HG02938 (cell line): ENCODE data around the gene MAP3K12.
"Not testable (repeated sequence)": the region's sequence is repeated elsewhere in the genome, so short reads cannot be mapped to it uniquely, and the experiment has no call there.

Experiments used
- ATAC-seq: cut with Tn5 transposase; IDR thresholded peaks from one replicate; pipeline ENCODE4 v1.9.1; 2021; ENCODE audit warnings: mild to moderate bottlenecking, moderate library complexity; ENCODE audit not compliant: unreplicated experiment

The MAP3K12 gene, protein sequence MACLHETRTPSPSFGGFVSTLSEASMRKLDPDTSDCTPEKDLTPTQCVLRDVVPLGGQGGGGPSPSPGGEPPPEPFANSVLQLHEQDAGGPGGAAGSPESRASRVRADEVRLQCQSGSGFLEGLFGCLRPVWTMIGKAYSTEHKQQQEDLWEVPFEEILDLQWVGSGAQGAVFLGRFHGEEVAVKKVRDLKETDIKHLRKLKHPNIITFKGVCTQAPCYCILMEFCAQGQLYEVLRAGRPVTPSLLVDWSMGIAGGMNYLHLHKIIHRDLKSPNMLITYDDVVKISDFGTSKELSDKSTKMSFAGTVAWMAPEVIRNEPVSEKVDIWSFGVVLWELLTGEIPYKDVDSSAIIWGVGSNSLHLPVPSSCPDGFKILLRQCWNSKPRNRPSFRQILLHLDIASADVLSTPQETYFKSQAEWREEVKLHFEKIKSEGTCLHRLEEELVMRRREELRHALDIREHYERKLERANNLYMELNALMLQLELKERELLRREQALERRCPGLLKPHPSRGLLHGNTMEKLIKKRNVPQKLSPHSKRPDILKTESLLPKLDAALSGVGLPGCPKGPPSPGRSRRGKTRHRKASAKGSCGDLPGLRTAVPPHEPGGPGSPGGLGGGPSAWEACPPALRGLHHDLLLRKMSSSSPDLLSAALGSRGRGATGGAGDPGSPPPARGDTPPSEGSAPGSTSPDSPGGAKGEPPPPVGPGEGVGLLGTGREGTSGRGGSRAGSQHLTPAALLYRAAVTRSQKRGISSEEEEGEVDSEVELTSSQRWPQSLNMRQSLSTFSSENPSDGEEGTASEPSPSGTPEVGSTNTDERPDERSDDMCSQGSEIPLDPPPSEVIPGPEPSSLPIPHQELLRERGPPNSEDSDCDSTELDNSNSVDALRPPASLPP

DNA sequence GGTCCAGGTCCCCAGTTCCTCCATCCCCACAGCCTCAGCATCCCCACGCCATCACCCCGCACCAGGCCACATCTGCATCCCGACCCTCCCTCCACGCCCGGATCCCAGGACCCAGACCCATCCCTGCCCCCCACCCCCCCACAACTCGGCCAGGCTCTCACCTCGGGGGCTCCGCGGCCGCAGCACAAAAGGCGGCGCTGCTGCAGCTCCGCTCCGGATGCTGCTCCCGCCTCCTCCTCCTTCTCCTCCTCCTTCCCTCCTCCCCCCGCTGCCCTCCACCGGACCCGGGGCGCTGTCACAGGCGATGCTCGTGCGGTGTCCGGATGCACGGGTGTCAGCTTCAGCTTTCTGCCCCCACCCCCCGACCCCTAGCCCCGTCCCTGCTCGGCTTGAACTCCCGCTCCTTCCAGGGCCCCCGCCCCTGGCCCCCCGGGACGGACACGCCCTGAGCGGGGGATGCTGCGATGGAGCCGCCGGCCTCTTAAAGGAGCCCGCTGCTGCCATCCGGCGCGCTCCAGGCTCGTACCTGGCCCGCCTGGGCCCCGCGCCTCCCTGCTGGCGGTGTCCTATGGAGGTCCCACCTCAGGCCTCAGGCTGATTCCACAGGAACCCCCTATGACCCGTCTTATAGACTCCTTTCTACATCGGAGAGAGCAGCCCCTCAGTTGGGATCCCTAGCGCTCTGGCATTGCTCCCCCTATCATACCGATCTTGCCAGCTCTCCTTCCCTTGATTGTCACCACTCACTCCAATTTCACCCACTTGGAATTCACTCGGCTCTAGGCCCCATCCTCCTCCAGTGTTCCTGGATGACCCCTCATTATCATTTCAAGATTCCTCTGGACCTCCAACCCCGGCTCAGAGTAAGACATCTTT, at the start of gene MAP3K12:
TSS of gene MAP3K12 (minus strand) at position 193 of the 876 bp plus-strand sequence. CDS start 12,067 bp downstream, outside the sequence.
- ATAC-seq: no peak

DNA sequence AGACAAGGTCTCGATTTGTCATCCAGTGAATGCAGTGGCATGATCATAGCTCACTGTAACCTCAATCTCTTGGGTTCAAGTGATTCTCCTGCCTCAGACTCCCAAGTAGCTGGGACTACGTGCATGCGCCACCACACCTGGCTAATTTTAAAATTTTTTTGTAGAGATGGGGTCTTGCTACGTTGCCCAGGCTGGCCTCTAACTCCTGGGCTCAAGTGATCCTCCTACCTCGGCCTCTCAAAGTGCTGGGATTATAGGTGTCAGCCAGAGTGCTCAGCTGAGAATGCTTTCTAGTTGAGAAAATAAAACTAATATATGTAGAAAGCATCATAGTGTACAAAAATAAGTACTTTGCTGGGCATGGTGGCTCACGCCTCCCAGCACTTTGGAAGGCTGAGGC, 49.1 kb upstream of the MAP3K12 start:
- ATAC-seq: not testable (repeated sequence)

DNA sequence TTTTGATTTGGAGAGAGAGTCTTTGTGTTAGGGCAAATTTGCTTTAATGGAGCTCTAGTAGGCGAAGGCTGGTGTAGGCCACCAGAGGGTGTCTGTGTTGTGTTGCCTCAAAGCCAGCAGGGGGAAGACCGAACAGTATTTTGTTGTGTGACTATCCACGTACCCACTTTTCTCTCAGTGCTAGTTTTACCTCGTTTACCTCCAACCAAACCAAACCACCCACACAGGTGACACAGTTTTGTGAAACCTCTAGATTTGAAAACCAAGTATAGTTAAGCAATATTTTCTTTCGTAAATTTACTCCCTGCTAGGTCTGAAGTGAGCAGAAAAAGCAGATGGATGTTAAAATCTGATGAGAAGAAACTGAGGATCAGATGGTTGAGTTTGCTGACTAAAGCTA, 44.3 kb upstream of the MAP3K12 start:
- no peak for ATAC-seq

DNA sequence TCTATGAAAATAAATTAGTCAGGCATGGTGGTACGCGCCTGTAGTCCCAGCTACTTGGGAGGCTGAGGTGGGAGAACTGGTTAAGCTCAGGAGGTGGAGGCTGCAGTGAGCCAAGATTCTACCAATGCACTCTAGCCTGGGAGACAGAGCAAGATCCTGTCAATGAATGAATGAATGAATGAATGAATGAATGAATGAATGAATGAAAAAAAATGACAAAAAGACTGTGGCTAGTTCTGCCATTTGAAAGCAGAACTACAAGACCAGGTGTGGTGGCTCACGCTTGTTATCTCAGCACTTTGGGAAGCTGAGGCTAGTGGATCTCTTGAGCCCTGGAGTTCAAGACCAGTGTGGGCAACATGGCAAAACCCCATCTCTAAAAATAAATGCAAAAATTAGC, 40.3 kb upstream of the MAP3K12 start:
- no peak for ATAC-seq

DNA sequence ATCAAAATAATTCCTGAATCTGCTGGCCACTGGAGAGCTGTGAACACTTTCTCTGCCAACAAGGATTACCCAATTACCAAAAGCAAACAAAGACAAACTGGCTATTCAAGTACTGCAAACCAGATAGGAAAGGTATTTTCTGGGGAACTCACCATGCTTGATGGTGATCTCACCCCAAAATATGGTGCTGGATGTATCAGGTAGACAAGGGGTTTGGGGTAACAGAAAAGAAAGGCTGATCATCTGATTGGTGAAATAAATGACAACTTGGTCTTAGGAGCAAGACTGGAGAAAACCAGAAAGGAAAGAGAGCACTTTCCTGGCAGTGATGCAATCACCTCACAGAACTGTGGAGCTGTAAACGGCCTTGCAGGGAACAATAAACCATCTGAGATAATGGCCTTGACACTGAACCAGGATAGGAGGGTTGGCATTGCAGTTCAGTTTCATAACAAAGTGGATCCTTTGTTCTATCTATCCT, 39.0 kb upstream of the MAP3K12 start:
- no peak for ATAC-seq

DNA sequence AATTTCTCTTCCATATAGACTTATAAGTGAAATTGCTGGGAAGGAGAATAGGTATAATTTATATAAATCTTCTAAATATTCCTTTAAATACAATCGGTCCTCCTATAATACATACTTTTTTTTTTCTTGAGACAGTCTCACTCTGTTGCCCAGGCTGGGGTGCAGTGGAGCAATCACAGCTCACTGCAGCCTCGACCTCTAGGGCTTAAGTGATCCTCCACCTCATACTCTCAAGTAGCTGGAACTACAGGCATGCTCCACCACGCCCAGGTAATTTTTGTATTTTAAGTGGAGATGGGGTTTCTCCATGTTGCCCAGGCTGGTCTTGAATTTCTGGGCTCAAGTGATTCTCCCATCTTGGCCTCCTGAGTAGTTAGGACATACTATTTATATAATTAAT, 37.7 kb upstream of the MAP3K12 start:
- ATAC-seq: no peak

DNA sequence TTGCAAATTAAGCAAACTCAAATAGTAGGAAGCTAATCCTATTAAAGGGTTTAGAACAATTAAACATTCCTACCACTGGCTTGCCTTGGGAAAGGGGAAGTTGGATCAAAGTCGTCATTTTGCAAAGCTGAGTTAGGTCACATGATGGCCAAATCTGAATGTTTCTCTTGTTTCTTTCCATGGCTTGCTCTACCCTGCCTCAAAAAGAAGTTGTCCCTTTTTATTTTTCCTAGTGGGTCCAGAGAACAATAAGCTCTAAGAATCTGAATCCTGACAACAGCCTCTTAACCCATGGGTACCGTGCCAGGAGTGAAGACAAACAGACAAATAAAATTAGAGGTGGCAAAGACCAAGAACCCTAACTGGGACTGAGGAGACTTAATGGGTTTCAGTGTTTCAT, 34.2 kb upstream of the MAP3K12 start:
- no peak for ATAC-seq

DNA sequence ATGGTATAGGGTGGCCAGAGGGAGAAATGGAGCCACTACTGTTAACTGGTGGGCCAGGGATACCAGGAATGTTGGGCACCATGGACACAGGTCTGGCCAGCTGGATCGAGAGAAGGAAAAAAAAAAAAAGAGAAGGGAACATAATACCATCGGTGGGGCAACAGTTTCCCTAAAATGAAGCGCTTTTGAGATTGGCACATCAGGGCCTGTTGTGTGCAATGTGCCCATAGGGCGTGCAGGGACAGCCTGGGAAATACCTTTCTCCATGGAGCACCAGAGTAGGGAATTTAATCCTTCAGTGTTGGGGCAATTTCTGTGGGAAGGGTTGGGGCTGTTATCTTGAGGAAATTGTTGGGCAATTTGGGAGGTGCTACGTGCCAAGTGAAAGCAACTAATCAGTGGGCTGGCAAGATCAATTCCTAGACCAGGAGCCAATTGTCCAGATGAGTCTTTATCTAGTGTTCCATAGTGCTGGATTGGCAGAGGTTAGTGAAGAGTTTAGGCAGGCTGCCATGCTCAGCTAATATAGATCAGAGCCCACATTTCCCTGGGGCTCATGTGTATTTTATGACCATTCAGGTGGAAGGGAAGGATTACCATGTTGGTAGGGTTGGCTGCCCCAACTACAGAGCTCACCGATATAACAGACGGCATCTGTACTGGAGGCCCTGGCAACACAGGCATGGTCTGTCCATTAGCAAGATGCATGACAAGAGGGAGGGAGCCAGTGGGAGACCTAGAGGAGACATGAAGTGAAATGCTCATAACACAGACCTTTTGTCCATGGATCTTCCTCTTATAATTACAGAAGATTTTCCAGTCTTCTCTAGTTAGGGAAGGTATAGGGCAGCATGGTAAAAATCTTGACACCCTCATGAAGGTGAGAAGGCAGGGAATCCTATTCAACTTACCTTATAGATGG, 33.5 kb upstream of the MAP3K12 start:
- no peak for ATAC-seq

DNA sequence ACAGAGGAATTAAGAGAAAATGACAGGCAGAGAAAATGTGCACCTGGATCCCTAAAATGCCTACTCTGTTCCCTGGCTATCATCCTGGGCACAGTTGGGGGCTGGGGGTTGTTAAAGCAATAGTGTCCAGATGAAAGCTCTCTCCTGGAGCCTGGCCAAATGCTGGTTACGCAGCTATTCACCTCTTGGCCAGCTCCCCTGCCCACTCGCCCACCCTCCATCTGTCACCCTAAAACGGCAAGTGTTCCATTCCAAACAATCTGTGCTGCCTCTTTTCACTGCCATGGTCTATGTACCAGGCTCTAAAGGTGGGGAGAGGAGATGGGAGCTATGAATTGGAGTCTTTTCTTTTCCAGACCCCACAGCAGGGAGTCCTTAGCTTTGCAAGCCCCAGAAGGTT, 32.8 kb upstream of the MAP3K12 start:
- no peak for ATAC-seq

DNA sequence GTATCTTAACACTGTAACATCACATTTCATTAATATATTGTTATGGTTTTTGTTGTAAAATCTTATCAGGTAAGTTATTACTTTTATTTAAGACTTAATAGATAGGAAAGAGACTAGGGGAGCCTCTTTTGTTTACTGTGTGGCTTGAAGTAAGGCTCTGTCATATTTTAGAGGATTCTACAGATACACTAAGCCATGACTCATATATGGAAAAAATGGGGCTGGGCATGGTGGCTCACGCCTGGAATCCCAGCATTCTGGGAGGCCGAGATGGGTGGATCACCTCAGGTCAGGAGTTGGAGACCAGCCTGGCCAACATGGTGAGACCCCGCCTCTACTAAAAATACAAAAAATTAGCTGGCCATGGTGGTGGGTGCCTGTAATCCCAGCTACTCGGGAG, 31.7 kb upstream of the MAP3K12 start:
- no peak for ATAC-seq

DNA sequence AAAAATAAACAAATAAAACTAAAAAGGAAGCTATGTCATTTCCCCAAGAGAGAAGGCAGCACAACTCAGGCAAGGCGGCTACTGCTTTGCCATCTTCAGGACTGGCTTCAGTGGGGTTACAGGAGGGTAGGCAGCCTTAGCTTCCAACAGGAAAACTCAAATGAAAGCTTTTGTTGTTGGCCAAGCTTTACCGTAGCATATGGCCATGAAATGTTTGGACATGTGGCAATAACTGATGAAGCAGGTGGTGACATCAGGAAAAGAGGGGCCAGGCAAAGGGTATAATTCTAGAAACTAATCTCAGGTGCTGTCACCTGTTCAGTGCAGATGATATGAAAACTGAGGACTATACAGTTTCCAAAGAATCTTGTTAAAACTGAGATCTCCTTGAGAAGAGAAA, 30.8 kb upstream of the MAP3K12 start:
- no peak for ATAC-seq

DNA sequence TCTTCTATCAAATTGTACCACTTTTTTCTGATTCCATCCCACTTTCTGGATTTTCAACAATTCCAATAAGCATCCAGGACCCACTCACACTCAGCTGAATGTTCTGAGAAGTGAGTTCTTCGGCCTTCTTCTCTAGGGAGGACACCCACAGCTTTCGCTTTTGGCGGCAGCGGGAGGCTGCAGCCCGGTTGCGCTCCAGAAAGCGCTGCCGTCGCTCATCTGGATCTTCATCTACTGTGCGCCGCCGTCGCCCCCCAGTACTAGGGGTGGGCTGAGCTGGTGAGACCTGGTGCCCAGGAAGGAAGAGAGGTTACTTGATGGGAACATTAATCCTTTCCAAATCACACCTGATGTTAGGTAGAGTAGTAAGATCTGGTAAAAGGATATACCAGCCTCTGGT, 25.2 kb upstream of the MAP3K12 start:
- ATAC-seq: no peak

DNA sequence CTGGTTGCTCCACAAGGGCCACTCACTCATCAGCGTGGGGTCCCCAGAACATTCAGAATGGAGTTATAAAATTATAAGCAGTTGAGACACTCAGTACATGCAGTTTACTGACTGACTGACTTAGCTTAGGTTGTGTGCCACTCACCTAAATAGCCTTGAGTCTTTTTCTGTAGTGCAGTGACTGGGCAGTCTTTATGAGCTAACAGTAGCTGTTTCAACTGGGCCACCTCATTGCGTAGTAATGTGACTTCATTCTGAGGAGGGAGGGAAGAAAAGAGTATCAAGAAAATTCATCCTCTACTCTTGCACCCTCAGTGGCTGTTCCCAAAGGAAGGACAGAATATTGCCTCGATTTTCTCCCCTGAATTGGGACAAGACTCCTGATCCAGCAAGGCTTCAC, 23.9 kb upstream of the MAP3K12 start:
- no peak for ATAC-seq

DNA sequence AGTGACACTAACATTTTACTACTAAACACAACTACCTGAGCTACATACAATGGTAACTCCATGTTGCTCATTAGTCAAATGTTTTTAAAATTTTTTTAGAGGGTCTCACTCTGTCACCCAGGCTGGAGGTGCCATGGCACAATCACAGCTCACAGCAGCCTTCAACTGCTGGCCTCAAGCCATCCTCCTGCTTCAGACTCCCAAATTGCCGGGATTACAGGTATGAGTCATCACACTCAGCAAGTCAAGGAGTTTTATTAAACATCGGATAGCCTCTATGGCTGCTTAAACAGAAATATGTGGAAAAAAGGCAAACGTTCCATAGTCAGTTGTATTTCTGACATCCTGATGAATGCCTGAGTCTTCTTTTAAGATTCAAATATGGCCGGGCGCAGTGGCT, 19.1 kb upstream of the MAP3K12 start:
- ATAC-seq: no peak

DNA sequence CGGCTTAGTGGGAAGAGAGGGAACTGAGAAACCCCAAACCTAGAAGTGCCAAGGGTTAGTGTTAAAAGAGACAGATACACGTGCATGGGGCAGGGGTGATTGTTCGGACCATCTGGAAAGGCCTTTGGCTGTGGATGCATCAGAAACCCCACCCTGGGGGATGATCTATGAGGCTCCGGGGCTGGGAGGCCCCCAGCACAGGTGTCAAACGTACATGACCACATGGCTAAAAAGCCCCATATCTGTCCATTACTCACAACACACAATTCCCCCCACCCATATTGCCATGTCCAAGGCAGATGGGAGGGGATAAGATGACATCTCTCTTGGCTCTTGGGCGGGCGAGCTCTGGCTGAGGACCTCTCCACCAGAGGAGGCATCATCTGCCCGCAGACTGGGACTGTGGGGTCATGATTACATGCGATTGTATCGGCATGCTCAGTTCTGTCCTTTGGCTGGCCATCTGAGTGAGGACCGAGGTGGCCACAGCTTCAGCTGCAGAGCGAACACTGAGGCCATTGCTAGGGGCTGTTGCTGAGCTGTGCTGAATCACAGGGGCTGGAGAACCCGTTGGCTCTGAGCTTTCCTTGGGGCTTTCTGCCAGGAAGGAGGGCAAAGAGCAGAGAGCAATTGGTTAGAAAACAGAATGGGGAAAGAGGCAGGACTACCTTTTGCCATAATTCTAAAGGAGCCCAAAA, 17.6 kb upstream of the MAP3K12 start:
- no peak for ATAC-seq

DNA sequence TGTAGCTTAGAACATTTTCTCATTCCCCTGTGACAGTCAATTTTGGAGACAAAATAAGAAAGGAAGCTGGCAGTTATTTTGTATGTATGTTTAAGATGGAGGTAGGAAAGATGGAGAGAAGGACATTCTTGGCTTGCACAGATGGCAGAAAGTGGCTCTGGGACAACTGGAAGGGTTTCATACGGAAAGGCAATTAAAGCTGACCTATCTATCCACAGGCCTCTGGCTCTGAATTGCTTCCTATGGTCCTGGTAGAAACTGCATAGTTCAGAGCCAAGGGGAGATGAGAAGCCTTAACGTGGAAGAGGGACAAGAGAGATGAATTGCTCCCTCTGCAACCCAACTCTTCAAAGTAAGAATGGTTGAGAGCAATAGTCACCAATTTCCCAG, 16.0 kb upstream of the MAP3K12 start:
- no peak for ATAC-seq

DNA sequence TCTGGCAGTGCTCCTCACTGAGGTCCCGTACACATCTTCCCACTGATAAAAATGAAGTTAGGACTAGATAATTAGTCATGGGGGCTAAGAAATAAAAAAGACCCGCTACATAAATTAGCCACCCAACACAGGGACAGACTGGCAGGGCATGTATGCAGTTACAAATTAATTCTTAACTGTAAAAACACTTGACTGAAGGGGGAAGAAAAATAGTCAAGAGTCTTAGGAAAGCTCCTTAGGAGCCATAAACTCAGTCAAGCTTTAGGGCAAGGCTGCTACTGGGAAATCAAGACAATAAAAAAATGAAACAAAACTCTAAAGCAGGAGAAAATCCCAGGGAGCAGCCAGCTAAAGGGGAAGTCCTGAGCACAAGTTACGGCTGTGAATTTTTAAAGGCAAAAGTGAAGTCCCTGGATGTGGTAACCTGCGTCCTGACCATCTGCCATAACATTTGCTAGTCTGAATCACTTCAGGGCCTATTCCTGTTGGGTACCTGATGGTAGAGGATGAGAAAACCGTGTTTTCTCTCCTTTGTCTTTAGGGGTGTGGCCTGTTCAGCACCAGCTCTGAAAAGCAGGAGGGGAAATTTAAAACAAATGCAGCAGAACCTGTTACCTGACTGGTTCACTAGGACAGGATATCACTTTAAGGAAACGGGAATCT, 15.5 kb upstream of the MAP3K12 start:
- ATAC-seq: no peak

DNA sequence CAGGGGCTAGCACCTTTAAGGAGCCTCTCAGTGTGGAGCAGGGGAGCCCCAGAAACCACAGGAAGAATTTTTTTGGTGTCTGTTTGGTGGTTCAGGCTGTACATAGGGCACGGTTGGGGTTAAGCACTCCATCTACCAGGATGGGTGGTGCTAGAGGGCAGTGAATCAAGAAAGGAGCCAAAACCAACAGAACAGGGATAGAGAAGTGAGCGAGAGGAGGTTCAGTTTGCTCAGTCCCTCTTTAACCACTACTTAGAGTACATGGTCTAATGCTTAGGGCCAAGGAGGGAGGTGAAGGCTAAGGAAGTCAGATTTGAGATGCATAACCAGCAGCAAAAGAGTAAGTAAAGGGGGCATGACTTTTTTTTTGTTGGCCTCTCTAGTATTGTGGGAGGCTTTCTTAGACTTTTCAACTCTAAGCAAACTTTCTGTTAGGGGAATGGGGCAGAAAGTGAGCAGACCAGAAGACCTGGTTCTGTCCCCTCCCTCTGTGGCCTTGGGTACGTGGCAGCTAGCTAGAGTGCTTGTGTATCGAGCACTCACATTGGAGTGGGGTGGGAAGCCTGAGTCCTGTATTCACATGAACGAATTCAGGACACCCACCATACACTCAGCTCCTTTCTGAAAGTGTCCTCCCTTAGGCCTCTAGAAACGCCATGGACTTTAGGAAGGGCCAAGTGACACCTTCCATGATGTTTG, 14.6 kb upstream of the MAP3K12 start:
- ATAC-seq: no peak
